Transverse colon (tissue), 4 donors: Measurements from ENCODE around the gene SLC25A2. TPM values are rescaled to one million over a fixed set of nuclear protein-coding genes. Genes with fewer than 3 reads are reported as not detected.
A peak's percentile ranks its signal among the peaks of the same experiment; 100 is the strongest.
"Not testable (repeated sequence)": the region's sequence is repeated elsewhere in the genome, so short reads cannot be mapped to it uniquely, and the experiment has no call there.

ENCODE experiments used
- DNase-seq: peaks from one replicate; pipeline ENCODE4 v3.0.0-alpha.2; 2019
- H3K27ac ChIP-seq, 4 donors: fragments of 200-600 bp; sonication (generic); 2 replicates each; pipeline ENCODE4 v1.5.1; 2016 to 2018; ENCODE audit warnings: inconsistent platforms in 4 of 4
- H3K27me3 ChIP-seq: fragments of 200-600 bp; sonication (generic); 2 replicates; pipeline ENCODE4 v1.5.1; 2017; ENCODE audit warnings: inconsistent platforms
- H3K36me3 ChIP-seq, 4 donors: fragments of 200-600 bp; sonication (generic); 2 replicates each; pipeline ENCODE4 v1.5.1; 2017 to 2019; ENCODE audit warnings: inconsistent platforms in 4 of 4
- H3K4me1 ChIP-seq, 4 donors: fragments of 200-600 bp; sonication (generic); 2 replicates each; pipeline ENCODE4 v1.5.1; 2017 to 2020; ENCODE audit warnings: inconsistent platforms in 4 of 4
- H3K4me3 ChIP-seq, 4 donors: fragments of 200-600 bp; sonication (generic); 1 replicate in 1 of 4; 2 replicates in 3 of 4; pipeline versions ENCODE4 v1.5.1 to v1.6.1; 2017 to 2019; ENCODE audit warnings: inconsistent platforms in 4 of 4
- H3K9me3 ChIP-seq, 2 donors: fragments of 200-600 bp; sonication (generic); 2 replicates each; pipeline ENCODE4 v1.5.1; 2017 to 2019; ENCODE audit warnings: inconsistent platforms in 2 of 2
- EP300 ChIP-seq: sonication (generic); formaldehyde crosslinking; IDR thresholded peaks from one replicate; pipeline ENCODE4 v1.6.1; 2017; ENCODE audit warnings: antibody characterized with exemption, low read depth
- POLR2A ChIP-seq: fragments of 450-650 bp; IDR thresholded peaks from one replicate; pipeline ENCODE4 v1.6.1; 2016; ENCODE audit warnings: antibody characterized with exemption, mild to moderate bottlenecking, moderate library complexity
- POLR2AphosphoS5 ChIP-seq, 3 donors: sonication (generic); formaldehyde crosslinking; IDR thresholded peaks; one replicate each; pipeline ENCODE4 v1.6.1; 2016; ENCODE audit warnings: antibody characterized with exemption in 3 of 3
- WGBS, 2 donors: methylation state at CpG; one replicate each; pipeline ENCODE4 v1.1.5; 2018; ENCODE audit warnings: low coverage in 1 of 2; 5-methylcytosine and 5-hydroxymethylcytosine counted together
- in situ Hi-C, 4 donors: fragments of 200-750 bp; cut with MboI; loops; one replicate each; pipeline versions ENCODE4 v1.15.0 to v1.15.1; 2017; ENCODE audit warnings: low sequenced_read_pairs in 3 of 4, low pct_ligation_motif_present in 1 of 4, low pct_unique_long_range_greater_than_20kb in 1 of 4
- intact Hi-C: fragments of 100-400 bp; cut with DNase I; formaldehyde crosslinking; loops from one replicate; pipeline ENCODE4 v1.15.1; 2023; ENCODE audit warnings: low total_unique reads
- total RNA-seq, 4 donors: library from RNA; depleted of rRNA; stranded (reverse); fragments of >200 nt; gene quantifications; one replicate each; pipeline ENCODE4 v1.1.0, GENCODE V29; 2016
- TF ChIP-seq, protein P1 (sequence below), 5 experiments: fragments of 200-600 bp in 3 of 5; fragments of 450-650 bp in 2 of 5; sonication (generic) in 3 of 5; IDR thresholded peaks; 1 replicate in 2 of 5; 2 replicates in 3 of 5; pipeline ENCODE4 v1.5.1; 2016 to 2017; ENCODE audit warnings: antibody characterized with exemption in 5 of 5, inconsistent platforms in 3 of 5, mild to moderate bottlenecking in 2 of 5, moderate library complexity in 1 of 5

The SLC25A2 gene
- total RNA-seq, result 1 to 10 TPM in 2 of 4 donors, not detected in 2; 1.4 to 1.8 TPM

- Histone ChIP-seq H3K4me3 (no peak within 1 kb of the TSS), H3K9me3 (peaks cover 84 to 98% of the 10 kb centered on the region in 2 donors), H3K27me3 (no peaks in the 10 kb centered on the region), H3K4me1 (no peaks in the 10 kb centered on the region), H3K36me3 (peaks cover 0 to 8% (median 0%) of the 10 kb centered on the region in 4 donors), H3K27ac (no peak within 1 kb of the TSS)
- no peak for TF ChIP-seq POLR2AphosphoS5 (IDR thresholded peaks at IDR 0.05)
- TF ChIP-seq POLR2A, result no peak
- TF ChIP-seq, protein P1, sequence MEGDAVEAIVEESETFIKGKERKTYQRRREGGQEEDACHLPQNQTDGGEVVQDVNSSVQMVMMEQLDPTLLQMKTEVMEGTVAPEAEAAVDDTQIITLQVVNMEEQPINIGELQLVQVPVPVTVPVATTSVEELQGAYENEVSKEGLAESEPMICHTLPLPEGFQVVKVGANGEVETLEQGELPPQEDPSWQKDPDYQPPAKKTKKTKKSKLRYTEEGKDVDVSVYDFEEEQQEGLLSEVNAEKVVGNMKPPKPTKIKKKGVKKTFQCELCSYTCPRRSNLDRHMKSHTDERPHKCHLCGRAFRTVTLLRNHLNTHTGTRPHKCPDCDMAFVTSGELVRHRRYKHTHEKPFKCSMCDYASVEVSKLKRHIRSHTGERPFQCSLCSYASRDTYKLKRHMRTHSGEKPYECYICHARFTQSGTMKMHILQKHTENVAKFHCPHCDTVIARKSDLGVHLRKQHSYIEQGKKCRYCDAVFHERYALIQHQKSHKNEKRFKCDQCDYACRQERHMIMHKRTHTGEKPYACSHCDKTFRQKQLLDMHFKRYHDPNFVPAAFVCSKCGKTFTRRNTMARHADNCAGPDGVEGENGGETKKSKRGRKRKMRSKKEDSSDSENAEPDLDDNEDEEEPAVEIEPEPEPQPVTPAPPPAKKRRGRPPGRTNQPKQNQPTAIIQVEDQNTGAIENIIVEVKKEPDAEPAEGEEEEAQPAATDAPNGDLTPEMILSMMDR (IDR thresholded peaks at IDR 0.05), result no peak
- TF ChIP-seq EP300, result no peak
- in situ Hi-C loops (loop anchor here in 1 of 4 donors (25.0 kb wide), 1 partner anchor 259 kb away; no protein-coding TSS in a partner anchor), intact Hi-C loops (no loop called here)
- 83% methylated on average over 35 of the region's 36 CpGs; no CpG with 5 or more reads in 1 of the 2 donors for WGBS, 2 donors
- no peak for DNase-seq
Observed at GRCh38 chr5:141303756-141304155, at the start of gene SLC25A2. TSS of gene SLC25A2 (minus strand) at chr5:141304049. CDS start at chr5:141303865, 184 bp downstream.

DNA sequence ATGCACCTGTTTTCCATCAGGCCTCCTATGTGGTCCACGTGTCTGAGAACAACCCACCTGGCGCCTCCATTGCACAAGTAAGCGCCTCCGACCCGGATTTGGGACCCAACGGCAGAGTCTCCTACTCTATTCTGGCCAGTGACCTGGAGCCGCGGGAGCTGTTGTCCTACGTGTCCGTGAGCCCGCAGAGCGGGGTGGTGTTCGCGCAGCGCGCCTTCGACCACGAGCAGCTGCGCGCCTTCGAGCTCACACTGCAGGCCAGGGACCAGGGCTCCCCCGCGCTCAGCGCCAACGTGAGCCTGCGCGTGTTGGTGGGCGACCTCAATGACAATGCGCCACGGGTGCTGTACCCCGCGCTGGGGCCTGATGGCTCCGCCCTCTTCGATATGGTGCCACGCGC is 47.7 kb upstream of the SLC25A2 start:
- 87% methylated on average over 35 of the region's 36 CpGs; no CpG with 5 or more reads in 1 of the 2 donors for WGBS, 2 donors
- H3K27ac ChIP-seq, result no peak overlapping the region
- TF ChIP-seq, protein P1 (IDR thresholded peaks at IDR 0.05), result no peak
- TF ChIP-seq EP300 (no peak), POLR2A (no peak), POLR2AphosphoS5 (IDR thresholded peaks at IDR 0.05) (no peak)
- in situ Hi-C loops, result loop anchor here in 1 of 4 donors (25.0 kb wide), 1 partner anchor 211 kb away; no protein-coding TSS in a partner anchor
- intact Hi-C loops, result no loop called here
- peaks cover 22 to 65% of the 10 kb centered on the region in 2 donors for H3K9me3 ChIP-seq
- no peaks in the 10 kb centered on the region for H3K36me3 ChIP-seq
- H3K4me1 ChIP-seq, result no peaks in the 10 kb centered on the region
- no peak overlapping the region for H3K4me3 ChIP-seq
- no peak for DNase-seq
- peaks cover 15% of the 10 kb centered on the region for H3K27me3 ChIP-seq

DNA sequence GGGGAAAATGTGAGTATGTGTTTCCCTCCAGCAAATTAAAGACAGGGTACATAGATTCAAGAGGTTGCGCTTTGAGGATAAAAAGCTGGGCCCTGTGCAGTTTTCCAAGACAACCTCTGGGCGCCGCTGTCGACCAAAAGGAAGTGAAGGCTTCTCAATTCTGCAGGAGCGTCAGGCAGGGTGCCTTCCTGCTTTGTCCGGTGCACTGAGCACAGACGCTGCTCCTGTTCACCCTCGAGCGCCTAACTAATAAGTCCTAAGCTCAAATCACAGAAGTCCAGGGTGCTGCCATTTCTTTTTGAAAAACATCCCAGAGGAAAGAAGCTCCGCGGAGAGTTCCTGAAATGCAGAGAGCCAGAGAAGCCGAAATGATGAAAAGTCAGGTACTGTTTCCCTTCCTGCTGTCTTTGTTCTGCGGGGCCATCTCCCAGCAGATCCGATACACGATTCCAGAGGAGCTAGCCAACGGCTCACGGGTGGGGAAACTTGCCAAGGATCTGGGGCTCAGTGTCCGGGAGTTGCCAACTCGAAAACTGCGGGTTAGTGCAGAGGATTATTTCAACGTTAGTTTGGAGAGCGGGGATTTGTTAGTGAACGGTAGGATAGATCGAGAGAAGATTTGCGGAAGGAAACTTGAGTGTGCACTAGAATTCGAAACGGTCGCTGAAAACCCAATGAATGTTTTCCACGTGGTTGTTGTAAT is 46.2 kb upstream of the SLC25A2 start, which contains the start of gene PCDHGB1:
TSS of gene PCDHGB1 (plus strand) at position 183 of the 703 bp plus-strand sequence. CDS start at position 345, 162 bp downstream.
- intact Hi-C loops (no loop called here), in situ Hi-C loops (loop anchor here in 1 of 4 donors (25.0 kb wide), 1 partner anchor 212 kb away; no protein-coding TSS in a partner anchor)
- H3K4me1 ChIP-seq, result no peaks in the 10 kb centered on the region
- H3K4me3 ChIP-seq, result peak within 1 kb of the TSS in 1 of 4 donors; percentile 33
- WGBS, 2 donors, result 40 to 53% methylated on average over 16 to 29 of the region's 29 CpGs
- peaks cover 15% of the 10 kb centered on the region for H3K27me3 ChIP-seq
- no peaks in the 10 kb centered on the region for H3K36me3 ChIP-seq
- TF ChIP-seq, protein P1 (IDR thresholded peaks at IDR 0.05), result peak in 2 of 5 experiments; percentile 15 to 41
- TF ChIP-seq POLR2A, result no peak
- DNase-seq, result peak; percentile 20
- peaks cover 18 to 57% of the 10 kb centered on the region in 2 donors for H3K9me3 ChIP-seq
- no peak within 1 kb of the TSS for H3K27ac ChIP-seq

DNA sequence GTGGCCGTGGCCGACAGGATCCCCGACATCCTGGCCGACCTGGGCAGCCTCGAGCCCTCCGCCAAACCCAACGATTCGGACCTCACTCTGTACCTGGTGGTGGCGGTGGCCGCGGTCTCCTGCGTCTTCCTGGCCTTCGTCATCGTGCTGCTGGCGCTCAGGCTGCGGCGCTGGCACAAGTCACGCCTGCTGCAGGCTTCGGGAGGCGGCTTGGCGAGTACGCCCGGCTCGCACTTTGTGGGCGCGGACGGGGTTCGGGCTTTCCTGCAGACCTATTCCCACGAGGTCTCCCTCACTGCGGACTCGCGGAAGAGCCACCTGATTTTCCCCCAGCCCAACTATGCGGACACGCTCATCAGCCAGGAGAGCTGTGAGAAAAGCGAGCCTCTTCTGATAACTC is 42.2 kb upstream of the SLC25A2 start:
- H3K27ac ChIP-seq, DNase-seq, H3K4me1 ChIP-seq, H3K36me3 ChIP-seq, in situ Hi-C loops, H3K4me3 ChIP-seq, intact Hi-C loops: not testable (repeated sequence)
- H3K27me3 ChIP-seq, result peaks cover 15% of the 10 kb centered on the region
- H3K9me3 ChIP-seq, result peaks cover 26 to 51% of the 10 kb centered on the region in 2 donors
- whole genome bisulfite sequencing, 2 donors, result 79 to 83% methylated on average over 6 to 16 of the region's 35 CpGs
